ENCODE measurements around the gene EI24.

- TF ChIP-seq CTCF (IDR thresholded peaks at IDR 0.05; ENCODE audit: low read depth, low read length), result no peak
- TF ChIP-seq EZH2phosphoT487 (IDR thresholded peaks at IDR 0.05; ENCODE audit: low read depth), result no peak
Measured at GRCh38 chr11:125625225-125625629, 56.0 kb downstream of the EI24 start.
